ENCODE measurements around the gene SOST. TPM values are rescaled to one million over a fixed set of nuclear protein-coding genes. Genes with fewer than 3 reads are reported as not detected.

The SOST gene
- total and polyA plus RNA-seq, 4 donors, result 0.17 to 1.5 (median 0.58) TPM

DNA sequence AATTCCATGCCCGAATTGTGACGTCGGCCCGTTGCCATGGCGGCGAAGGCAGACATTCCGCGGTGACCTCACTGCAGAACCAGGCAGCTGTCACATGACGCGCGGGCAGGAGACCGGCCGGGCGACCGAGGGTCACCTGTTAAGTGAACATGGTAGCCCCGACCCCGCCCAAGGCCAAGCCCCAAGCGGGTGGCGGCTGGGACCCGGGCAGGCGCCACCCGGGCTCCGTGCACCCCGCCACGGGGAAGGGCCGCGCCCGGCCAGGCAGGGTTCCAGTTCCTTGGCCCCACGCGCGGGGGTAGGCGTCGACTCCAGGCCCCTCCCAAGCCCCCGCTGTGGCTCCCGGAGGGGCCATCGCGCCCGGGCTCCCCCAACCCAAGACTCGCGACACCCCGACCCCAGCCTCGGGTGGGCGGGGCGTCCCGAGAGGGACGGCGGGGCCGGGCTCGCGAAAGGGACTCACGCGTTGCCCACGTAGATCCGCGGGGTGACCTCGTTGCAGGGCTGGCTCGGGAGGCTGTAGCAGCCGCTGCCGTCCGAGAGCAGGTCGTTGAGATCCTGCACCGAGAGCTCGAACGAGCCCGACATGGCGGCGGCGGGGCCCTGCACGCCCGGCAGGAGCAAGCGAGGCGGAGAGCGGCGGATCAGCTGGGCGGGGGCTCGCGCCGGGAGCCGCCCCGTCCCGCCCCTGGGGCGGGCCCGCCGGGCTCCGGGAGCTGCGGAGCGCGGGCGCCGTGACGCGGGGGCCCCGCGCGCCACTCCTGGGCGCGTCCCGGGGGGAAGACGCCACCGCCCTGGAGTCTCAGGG is 19.9 kb upstream of the SOST start, which contains the start of gene DUSP3:
Gene DUSP3, minus strand, starts transcription at position 641 of the 808 bp plus-strand sequence. Its CDS starts 53 bp downstream, at position 588.
- no peaks in the 10 kb centered on the region for H3K27me3 ChIP-seq (ENCODE audit: control insufficient read depth, insufficient read depth, low read length)
- no peaks in the 10 kb centered on the region for H3K9me3 ChIP-seq (ENCODE audit: control insufficient read depth, insufficient read depth, low read length)
- DNase-seq (ENCODE audit: low read depth in 4 of 6, low spot score in 6 of 6), result peak; percentile 57 to 96 (median 82)
- H3K4me1 ChIP-seq (ENCODE audit: control insufficient read depth, insufficient read depth, low read length), result peaks cover 27% of the 10 kb centered on the region
- peaks cover 24% of the 10 kb centered on the region for H3K36me3 ChIP-seq (ENCODE audit: control insufficient read depth, insufficient read depth, low read length)
- H3K4me3 ChIP-seq (ENCODE audit: low read depth, low read length), result peak within 1 kb of the TSS; percentile 77
- H3K27ac ChIP-seq (ENCODE audit: low read depth, low read length), result peak within 1 kb of the TSS; percentile 90
- WGBS (ENCODE audit: insufficient coverage), result under 1% methylated on average over 100 of the region's 100 CpGs

- Histone ChIP-seq H3K27me3 (ENCODE audit: control insufficient read depth, insufficient read depth, low read length) (no peaks in the 10 kb centered on the region), H3K36me3 (ENCODE audit: control insufficient read depth, insufficient read depth, low read length) (peaks cover 58% of the 10 kb centered on the region), H3K27ac (ENCODE audit: low read depth, low read length) (no peak overlapping the region), H3K4me3 (ENCODE audit: low read depth, low read length) (no peak overlapping the region), H3K9me3 (ENCODE audit: control insufficient read depth, insufficient read depth, low read length) (no peaks in the 10 kb centered on the region), H3K4me1 (ENCODE audit: control insufficient read depth, insufficient read depth, low read length) (peaks cover 25% of the 10 kb centered on the region)
- DNase-seq (ENCODE audit: low read depth in 4 of 6, low spot score in 6 of 6), result no peak
- 94% methylated on average over 14 of the region's 16 CpGs for WGBS (ENCODE audit: insufficient coverage)
Measured at GRCh38 chr17:43774304-43775250, 16.0 kb upstream of the SOST start.

DNA sequence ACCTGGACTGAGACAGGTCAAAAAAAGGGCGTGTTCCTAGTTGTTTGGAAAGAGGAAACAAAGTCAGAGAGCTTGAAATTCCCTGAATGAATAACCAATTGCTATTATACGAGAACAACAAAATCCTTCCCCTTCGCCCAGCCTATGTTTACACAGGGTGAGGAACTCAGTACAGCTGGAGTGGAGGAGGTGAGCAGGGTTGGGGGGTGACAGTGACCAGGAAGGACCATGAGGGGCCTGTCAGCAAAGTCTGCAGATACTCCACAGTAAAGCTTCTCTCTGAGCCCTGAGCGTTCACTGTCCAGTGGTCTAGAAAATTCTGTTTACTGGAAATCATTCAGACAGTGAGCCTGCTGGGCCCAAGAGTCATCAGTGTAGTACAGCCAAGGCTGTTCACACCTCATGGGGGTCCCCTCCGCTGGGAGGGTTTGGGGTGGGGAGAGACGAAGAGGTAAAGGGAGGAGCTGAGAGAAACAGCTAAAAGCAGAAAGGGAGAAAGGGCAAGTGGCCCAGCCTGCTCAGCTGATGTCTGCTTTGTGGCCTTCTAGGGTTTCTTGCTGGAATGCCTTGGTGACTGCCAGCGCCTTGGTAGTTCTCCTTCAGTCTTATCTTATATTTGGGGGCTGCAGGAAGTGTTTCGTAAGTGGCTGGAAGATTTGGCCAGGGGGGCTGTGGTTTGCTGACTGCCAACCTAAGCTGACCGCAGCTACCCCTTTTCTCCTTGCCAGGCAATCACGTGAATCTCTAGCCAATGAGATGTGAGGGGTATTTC is 14.5 kb upstream of the SOST start:
- Histone ChIP-seq H3K4me1 (ENCODE audit: control insufficient read depth, insufficient read depth, low read length) (peaks cover 22% of the 10 kb centered on the region), H3K9me3 (ENCODE audit: control insufficient read depth, insufficient read depth, low read length) (no peaks in the 10 kb centered on the region), H3K27me3 (ENCODE audit: control insufficient read depth, insufficient read depth, low read length) (no peaks in the 10 kb centered on the region), H3K27ac (ENCODE audit: low read depth, low read length) (no peak overlapping the region), H3K4me3 (ENCODE audit: low read depth, low read length) (no peak overlapping the region), H3K36me3 (ENCODE audit: control insufficient read depth, insufficient read depth, low read length) (peaks cover 71% of the 10 kb centered on the region)
- 86% methylated on average over 4 of the region's 10 CpGs for WGBS (ENCODE audit: insufficient coverage)
- no peak for DNase-seq (ENCODE audit: low read depth in 4 of 6, low spot score in 6 of 6)

DNA sequence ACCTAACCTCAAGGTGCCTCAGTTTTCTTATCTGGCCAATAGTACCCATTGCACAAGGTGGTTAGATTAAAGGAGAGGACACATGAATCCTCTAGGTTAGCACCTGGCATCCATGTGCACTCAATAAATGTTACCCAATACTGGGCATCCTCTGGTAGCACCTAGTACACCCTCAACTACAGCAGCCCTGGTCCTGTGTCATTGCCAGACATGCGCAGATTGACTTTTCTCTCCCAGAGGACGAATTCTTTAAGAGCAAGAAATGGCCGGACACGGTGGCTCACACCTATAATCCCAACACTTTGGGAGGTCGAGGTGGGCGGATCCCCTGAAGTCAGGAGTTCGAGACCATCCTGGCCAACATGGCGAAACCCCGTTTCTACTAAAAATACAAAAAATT is 12.9 kb upstream of the SOST start:
- H3K27ac ChIP-seq (ENCODE audit: low read depth, low read length), result no peak overlapping the region
- peaks cover 71% of the 10 kb centered on the region for H3K36me3 ChIP-seq (ENCODE audit: control insufficient read depth, insufficient read depth, low read length)
- peaks cover 7% of the 10 kb centered on the region for H3K4me1 ChIP-seq (ENCODE audit: control insufficient read depth, insufficient read depth, low read length)
- no peak overlapping the region for H3K4me3 ChIP-seq (ENCODE audit: low read depth, low read length)
- H3K27me3 ChIP-seq (ENCODE audit: control insufficient read depth, insufficient read depth, low read length), result no peaks in the 10 kb centered on the region
- 93% methylated on average over 4 of the region's 9 CpGs for WGBS (ENCODE audit: insufficient coverage)
- no peak for DNase-seq (ENCODE audit: low read depth in 4 of 6, low spot score in 6 of 6)
- H3K9me3 ChIP-seq (ENCODE audit: control insufficient read depth, insufficient read depth, low read length), result no peaks in the 10 kb centered on the region

DNA sequence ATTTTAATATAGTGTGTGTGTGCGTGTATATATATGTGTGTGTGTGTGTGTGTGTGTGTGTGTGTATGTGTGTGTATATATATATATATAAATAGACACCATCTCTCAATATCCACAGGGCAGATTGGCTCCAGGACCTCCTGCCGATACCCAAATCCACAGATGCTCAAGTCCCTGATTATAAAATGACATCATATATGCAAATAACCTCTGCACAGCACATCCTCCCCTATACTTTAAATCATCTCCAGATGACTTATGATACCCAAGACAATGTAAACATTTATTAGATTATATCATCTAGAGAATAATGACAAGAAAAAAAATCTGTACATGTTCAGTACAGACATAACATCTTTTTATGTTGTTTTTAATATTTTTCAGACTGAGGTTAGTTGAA is 12.4 kb upstream of the SOST start:
- no peak for DNase-seq (ENCODE audit: low read depth in 4 of 6, low spot score in 6 of 6)
- H3K36me3 ChIP-seq (ENCODE audit: control insufficient read depth, insufficient read depth, low read length), result peaks cover 66% of the 10 kb centered on the region
- no peak overlapping the region for H3K4me3 ChIP-seq (ENCODE audit: low read depth, low read length)
- H3K27ac ChIP-seq (ENCODE audit: low read depth, low read length), result no peak overlapping the region
- H3K27me3 ChIP-seq (ENCODE audit: control insufficient read depth, insufficient read depth, low read length), result no peaks in the 10 kb centered on the region
- H3K4me1 ChIP-seq (ENCODE audit: control insufficient read depth, insufficient read depth, low read length), result peaks cover 4% of the 10 kb centered on the region
- 83% methylated on average over 1 of the region's 2 CpGs for WGBS (ENCODE audit: insufficient coverage)
- no peaks in the 10 kb centered on the region for H3K9me3 ChIP-seq (ENCODE audit: control insufficient read depth, insufficient read depth, low read length)

DNA sequence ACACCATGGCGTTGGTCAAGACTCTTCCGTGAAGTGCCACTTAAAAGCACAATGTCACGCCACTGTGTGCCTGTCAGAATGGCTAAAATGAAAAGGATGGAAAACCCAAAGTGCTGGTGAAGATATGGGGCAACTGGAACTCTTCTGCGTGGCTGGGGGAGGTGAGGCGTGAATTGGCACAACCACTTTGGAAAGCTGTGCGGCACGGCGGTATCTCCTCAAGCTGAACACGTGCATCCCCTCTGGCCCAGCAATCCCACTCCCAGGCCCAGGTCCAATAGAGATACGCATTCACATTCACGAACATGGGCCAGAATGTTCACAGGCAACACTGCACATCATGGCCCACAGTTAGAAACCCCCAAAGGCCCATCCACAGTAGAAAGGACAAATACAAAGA is 11.3 kb upstream of the SOST start:
- WGBS (ENCODE audit: insufficient coverage), result 96% methylated on average over 11 of the region's 11 CpGs
- Histone ChIP-seq H3K27ac (ENCODE audit: low read depth, low read length) (no peak overlapping the region), H3K4me3 (ENCODE audit: low read depth, low read length) (no peak overlapping the region), H3K9me3 (ENCODE audit: control insufficient read depth, insufficient read depth, low read length) (no peaks in the 10 kb centered on the region), H3K36me3 (ENCODE audit: control insufficient read depth, insufficient read depth, low read length) (peaks cover 63% of the 10 kb centered on the region), H3K27me3 (ENCODE audit: control insufficient read depth, insufficient read depth, low read length) (no peaks in the 10 kb centered on the region), H3K4me1 (ENCODE audit: control insufficient read depth, insufficient read depth, low read length) (peaks cover 4% of the 10 kb centered on the region)
- no peak for DNase-seq (ENCODE audit: low read depth in 4 of 6, low spot score in 6 of 6)

DNA sequence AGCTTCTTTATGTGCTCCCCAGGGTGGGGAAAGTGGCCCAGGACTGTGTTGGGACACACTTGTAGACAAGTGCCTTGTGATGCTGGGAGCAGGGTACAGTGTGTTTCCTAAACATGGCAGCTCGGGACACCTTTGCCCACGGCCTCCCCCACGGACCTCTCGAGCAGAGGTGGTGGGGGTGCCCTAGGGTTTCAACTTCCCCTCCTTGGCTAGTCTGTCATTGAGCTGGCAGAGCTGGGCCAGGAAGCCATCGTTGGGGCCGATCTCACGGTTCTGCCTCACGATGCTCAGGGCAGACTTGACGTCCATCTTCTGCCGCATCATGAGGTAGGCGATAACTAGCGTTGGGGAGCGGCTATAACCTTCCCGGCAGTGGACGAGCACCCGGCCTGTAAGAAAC is 10.8 kb upstream of the SOST start:
- H3K36me3 ChIP-seq (ENCODE audit: control insufficient read depth, insufficient read depth, low read length), result peaks cover 59% of the 10 kb centered on the region
- H3K9me3 ChIP-seq (ENCODE audit: control insufficient read depth, insufficient read depth, low read length), result no peaks in the 10 kb centered on the region
- no peak overlapping the region for H3K27ac ChIP-seq (ENCODE audit: low read depth, low read length)
- DNase-seq (ENCODE audit: low read depth in 4 of 6, low spot score in 6 of 6), result no peak
- no peak overlapping the region for H3K4me3 ChIP-seq (ENCODE audit: low read depth, low read length)
- H3K4me1 ChIP-seq (ENCODE audit: control insufficient read depth, insufficient read depth, low read length), result peaks cover 4% of the 10 kb centered on the region
- H3K27me3 ChIP-seq (ENCODE audit: control insufficient read depth, insufficient read depth, low read length), result no peaks in the 10 kb centered on the region
- WGBS (ENCODE audit: insufficient coverage), result 91% methylated on average over 16 of the region's 16 CpGs

DNA sequence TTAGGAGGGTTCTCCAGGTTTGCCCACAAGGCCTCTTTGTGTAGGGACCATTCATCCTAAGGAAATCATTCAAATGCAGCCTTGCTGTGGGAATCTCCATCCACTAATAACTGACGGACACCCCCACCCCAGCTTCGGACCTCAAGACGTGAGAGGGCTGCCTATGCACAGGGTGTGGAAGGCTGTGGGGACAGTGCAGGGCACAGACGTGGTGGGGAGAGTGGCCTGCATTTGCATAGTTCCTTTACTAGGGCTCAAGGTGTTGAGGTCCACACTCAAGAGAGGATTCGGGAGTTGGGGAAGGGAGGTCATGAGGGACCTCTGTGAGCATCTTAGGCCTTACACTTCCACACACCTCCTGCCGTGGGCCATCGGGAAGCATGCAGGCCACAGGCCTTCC is 10.4 kb upstream of the SOST start:
- peaks cover 4% of the 10 kb centered on the region for H3K4me1 ChIP-seq (ENCODE audit: control insufficient read depth, insufficient read depth, low read length)
- H3K4me3 ChIP-seq (ENCODE audit: low read depth, low read length), result no peak overlapping the region
- no peaks in the 10 kb centered on the region for H3K9me3 ChIP-seq (ENCODE audit: control insufficient read depth, insufficient read depth, low read length)
- H3K36me3 ChIP-seq (ENCODE audit: control insufficient read depth, insufficient read depth, low read length), result peaks cover 54% of the 10 kb centered on the region
- no peaks in the 10 kb centered on the region for H3K27me3 ChIP-seq (ENCODE audit: control insufficient read depth, insufficient read depth, low read length)
- no peak overlapping the region for H3K27ac ChIP-seq (ENCODE audit: low read depth, low read length)
- 86% methylated on average over 4 of the region's 7 CpGs for WGBS (ENCODE audit: insufficient coverage)
- DNase-seq (ENCODE audit: low read depth in 4 of 6, low spot score in 6 of 6), result no peak

- no peak for DNase-seq (ENCODE audit: low read depth in 4 of 6, low spot score in 6 of 6)
- no peaks in the 10 kb centered on the region for H3K27me3 ChIP-seq (ENCODE audit: control insufficient read depth, insufficient read depth, low read length)
- H3K27ac ChIP-seq (ENCODE audit: low read depth, low read length), result no peak overlapping the region
- peaks cover 4% of the 10 kb centered on the region for H3K4me1 ChIP-seq (ENCODE audit: control insufficient read depth, insufficient read depth, low read length)
- H3K9me3 ChIP-seq (ENCODE audit: control insufficient read depth, insufficient read depth, low read length), result no peaks in the 10 kb centered on the region
- WGBS (ENCODE audit: insufficient coverage), result 70% methylated on average over 1 of the region's 9 CpGs
- no peak overlapping the region for H3K4me3 ChIP-seq (ENCODE audit: low read depth, low read length)
- peaks cover 48% of the 10 kb centered on the region for H3K36me3 ChIP-seq (ENCODE audit: control insufficient read depth, insufficient read depth, low read length)
Measured at GRCh38 chr17:43768382-43768781, 9.8 kb upstream of the SOST start.
